Retinal pigment epithelial cell (primary cell): ENCODE data around the gene EFNA3.

Source experiments
- DNase-seq: peaks from one replicate; pipeline ENCODE4 v3.0.0-alpha.2; 2010; ENCODE audit warnings: low read depth
- H3K4me3 ChIP-seq: 2 replicates; pipeline ENCODE4 v1.5.1; 2011; ENCODE audit warnings: mild to moderate bottlenecking, low read length, control low read depth, moderate library complexity
- CTCF ChIP-seq: conservative IDR thresholded peaks from 2 replicates; pipeline ENCODE4 v1.5.1; 2011; ENCODE audit warnings: low read depth, low read length, control low read depth, inconsistent platforms

The EFNA3 gene

GRCh38 chr1:155048449-155049334, 29.9 kb upstream of the EFNA3 start:
- DNase-seq: no peak
- TF ChIP-seq CTCF: no peak
- no peak overlapping the region for H3K4me3 ChIP-seq

- no peak for DNase-seq
- TF ChIP-seq CTCF: no peak
- no peak overlapping the region for H3K4me3 ChIP-seq
Observed at GRCh38 chr1:155049651-155050559, 28.7 kb upstream of the EFNA3 start.

- peak; percentile 83 for TF ChIP-seq CTCF
- peak within 1 kb of the TSS; percentile 78 for H3K4me3 ChIP-seq
Observed at GRCh38 chr1:155050560-155051341, 27.9 kb upstream of the EFNA3 start, which contains the start of gene ADAM15. Gene ADAM15 (plus strand): TSS chr1:155051316. CDS start chr1:155051387, 71 bp downstream.

GRCh38 chr1:155051342-155051776, 27.3 kb upstream of the EFNA3 start:
- TF ChIP-seq CTCF: no peak
- peak overlapping the region; percentile 78 for H3K4me3 ChIP-seq
- DNase-seq: no peak

More at GRCh38 chr1:155050560-155051341, 27.9 kb upstream of the EFNA3 start, which contains the start of gene ADAM15:
- no peak for DNase-seq

GRCh38 chr1:155051777-155052398, 26.7 kb upstream of the EFNA3 start:
- no peak for TF ChIP-seq CTCF
- DNase-seq: no peak
- H3K4me3 ChIP-seq: peak overlapping the region; percentile 78
